ENCODE measurements around the gene CTDP1.

The CTDP1 gene

GRCh38 chr18:79784071-79784913 is 104.7 kb downstream of the CTDP1 start:
- DNase-seq (ENCODE audit: low read depth), result no peak

- no peak for DNase-seq (ENCODE audit: low read depth)
Observed at GRCh38 chr18:79784965-79785770, 105.6 kb downstream of the CTDP1 start.

- no peak for DNase-seq (ENCODE audit: low read depth)
Observed at GRCh38 chr18:79785831-79786230, 106.2 kb downstream of the CTDP1 start.

- no peak for DNase-seq (ENCODE audit: low read depth)
Observed at GRCh38 chr18:79786304-79786703, 106.7 kb downstream of the CTDP1 start.

- no peak for DNase-seq (ENCODE audit: low read depth)
Observed at GRCh38 chr18:79786786-79787526, 107.4 kb downstream of the CTDP1 start.

GRCh38 chr18:79787527-79787864 is 107.9 kb downstream of the CTDP1 start:
- no peak for DNase-seq (ENCODE audit: low read depth)

- no peak for DNase-seq (ENCODE audit: low read depth)
Observed at GRCh38 chr18:79787865-79788733, 108.5 kb downstream of the CTDP1 start.

- no peak for DNase-seq (ENCODE audit: low read depth)
Observed at GRCh38 chr18:79788734-79789085, 109.1 kb downstream of the CTDP1 start.

- no peak for DNase-seq (ENCODE audit: low read depth)
Observed at GRCh38 chr18:79789091-79789891, 109.7 kb downstream of the CTDP1 start.

- no peak for DNase-seq (ENCODE audit: low read depth)
Observed at GRCh38 chr18:79789901-79790890, 110.6 kb downstream of the CTDP1 start.

- no peak for DNase-seq (ENCODE audit: low read depth)
Observed at GRCh38 chr18:79790996-79791972, 111.7 kb downstream of the CTDP1 start.

- DNase-seq (ENCODE audit: low read depth), result no peak
Observed at GRCh38 chr18:79792096-79792987, 112.7 kb downstream of the CTDP1 start.

- DNase-seq (ENCODE audit: low read depth), result no peak
Observed at GRCh38 chr18:79792988-79793355, 113.4 kb downstream of the CTDP1 start.

- no peak for DNase-seq (ENCODE audit: low read depth)
Observed at GRCh38 chr18:79794846-79795245, 115.2 kb downstream of the CTDP1 start.

- DNase-seq (ENCODE audit: low read depth), result no peak
Observed at GRCh38 chr18:79795446-79795845, 115.8 kb downstream of the CTDP1 start.

GRCh38 chr18:79796016-79796415 is 116.4 kb downstream of the CTDP1 start:
- DNase-seq (ENCODE audit: low read depth), result no peak

Measured in stimulated activated CD8-positive, alpha-beta memory T cell treated with anti-CD3 and anti-CD28 coated beads, Interleukin-4, amount 100 ng/mL, for 24 hours (primary cell).